ENCODE results near the gene CNOT6. TPM values are rescaled to one million over a fixed set of nuclear protein-coding genes. Genes with fewer than 3 reads are reported as not detected.

The CNOT6 gene
- total RNA-seq, 4 donors from 2014 or later: 3.8 to 43.5 (median 17.0) TPM

GRCh38 chr5:180624587-180624986 lies 130.4 kb downstream of the CNOT6 start:
- Histone ChIP-seq H3K36me3 (no peaks in the 10 kb centered on the region), H3K4me1 (no peaks in the 10 kb centered on the region), H3K9me3 (no peaks in the 10 kb centered on the region), H3K27me3 (no peaks in the 10 kb centered on the region), H3K4me3 (no peak overlapping the region), H3K27ac (no peak overlapping the region)
- intact Hi-C loops (cut with DNase I; ENCODE audit: low total_unique reads): no loop called here
- DNase-seq: no peak
- TF ChIP-seq POLR2A (IDR thresholded peaks at IDR 0.05): no peak
- TF ChIP-seq CTCF (IDR thresholded peaks at IDR 0.05): no peak

GRCh38 chr5:180625125-180625790 lies 131.1 kb downstream of the CNOT6 start:
- TF ChIP-seq CTCF (IDR thresholded peaks at IDR 0.05) (no peak), POLR2A (IDR thresholded peaks at IDR 0.05) (no peak)
- H3K9me3 ChIP-seq: no peaks in the 10 kb centered on the region
- intact Hi-C loops (cut with DNase I; ENCODE audit: low total_unique reads): no loop called here
- DNase-seq: no peak
- H3K27me3 ChIP-seq: no peaks in the 10 kb centered on the region
- H3K4me1 ChIP-seq: no peaks in the 10 kb centered on the region
- H3K4me3 ChIP-seq: no peak overlapping the region
- H3K36me3 ChIP-seq: no peaks in the 10 kb centered on the region
- H3K27ac ChIP-seq: no peak overlapping the region

- Histone ChIP-seq H3K4me3 (no peak overlapping the region), H3K27me3 (no peaks in the 10 kb centered on the region), H3K27ac (no peak overlapping the region), H3K36me3 (no peaks in the 10 kb centered on the region), H3K9me3 (no peaks in the 10 kb centered on the region), H3K4me1 (no peaks in the 10 kb centered on the region)
- intact Hi-C loops (cut with DNase I; ENCODE audit: low total_unique reads): no loop called here
- TF ChIP-seq POLR2A (IDR thresholded peaks at IDR 0.05) (no peak), CTCF (IDR thresholded peaks at IDR 0.05) (no peak)
- DNase-seq: no peak
Observed at GRCh38 chr5:180625791-180626660, 131.8 kb downstream of the CNOT6 start.

- no peak for DNase-seq
- no peaks in the 10 kb centered on the region for H3K36me3 ChIP-seq
- H3K27me3 ChIP-seq: no peaks in the 10 kb centered on the region
- intact Hi-C loops (cut with DNase I; ENCODE audit: low total_unique reads): no loop called here
- no peak overlapping the region for H3K27ac ChIP-seq
- TF ChIP-seq CTCF (IDR thresholded peaks at IDR 0.05) (no peak), POLR2A (IDR thresholded peaks at IDR 0.05) (no peak)
- no peaks in the 10 kb centered on the region for H3K4me1 ChIP-seq
- H3K4me3 ChIP-seq: no peak overlapping the region
- no peaks in the 10 kb centered on the region for H3K9me3 ChIP-seq
Observed at GRCh38 chr5:180626661-180627385, 132.6 kb downstream of the CNOT6 start.

Data from uterus (tissue), 4 donors.